ENCODE measurements around the gene DCDC2B. TPM values are rescaled to one million over a fixed set of nuclear protein-coding genes. Genes with fewer than 3 reads are reported as not detected.

Gene DCDC2B
- total RNA-seq, 5 donors from 2014 or later (not counting 1 experiment from before 2014, with no cell fraction given) = 0.18 TPM; not detected in 4

DNA sequence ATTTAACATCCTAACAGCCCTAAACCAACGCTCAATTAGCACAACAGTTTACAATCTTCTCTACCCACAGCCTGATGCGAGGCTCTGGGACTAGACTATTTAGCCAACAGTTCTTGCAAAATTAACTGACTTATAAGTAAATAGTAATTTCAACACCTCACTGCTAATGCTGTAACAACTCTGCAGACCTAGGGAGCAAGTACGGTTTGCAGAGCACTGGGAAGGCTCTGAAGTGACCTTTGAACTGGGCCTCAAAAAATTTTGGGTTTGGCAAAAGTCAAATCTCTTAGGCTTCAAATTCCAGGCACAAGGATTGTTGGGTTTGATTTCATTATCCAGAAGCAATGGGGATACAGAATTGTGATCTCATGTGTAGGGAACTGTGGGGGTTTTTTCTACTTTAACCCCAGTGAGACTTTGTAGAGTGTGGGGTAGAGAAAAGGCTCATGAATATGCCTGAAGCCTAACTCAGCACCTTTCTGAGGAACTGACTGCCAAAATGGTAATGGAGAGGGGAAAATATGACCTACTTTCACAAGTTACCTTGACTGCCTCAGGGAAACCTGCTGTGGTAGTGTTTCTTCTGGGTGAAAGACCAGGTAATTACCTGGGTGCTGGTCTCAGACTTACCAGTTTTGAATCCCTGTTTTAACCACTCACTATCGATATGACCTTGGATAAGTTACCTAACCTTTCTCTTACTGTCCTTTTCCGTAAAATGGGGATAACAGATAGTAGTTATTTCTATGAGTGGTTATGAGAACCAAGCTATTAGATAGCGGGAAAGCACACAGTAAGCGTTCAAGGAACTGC lies 30.3 kb upstream of the DCDC2B start:
- POLR2A ChIA-PET = interaction anchor here (0.6 to 1.0 kb wide), 4 partner anchors 70 to 158 kb away, joined by 3 to 17 read pairs (median 4); partner anchors contain the start of genes KPNA6 (in 1 of the 2) and MARCKSL1 (in 1 of the 2)
- Mint-ChIP-seq H3K4me3 (peak overlapping the region; percentile 87 to 93 (median 90)), H3K4me1 (peaks cover 31 to 37% (median 32%) of the 10 kb centered on the region in 3 donors), H3K27ac (peak overlapping the region; percentile 94 to 95), H3K27me3 (no peaks in the 10 kb centered on the region), H3K9me3 (no peaks in the 10 kb centered on the region), H3K36me3 (peaks cover 18% of the 10 kb centered on the region)
- Histone ChIP-seq H3K4me1 (ENCODE audit: control insufficient read depth in 1 of 2, extremely low read depth in 1 of 2, insufficient read depth in 2 of 2, low read length in 2 of 2) (peaks cover 7 to 35% of the 10 kb centered on the region in 2 experiments), H3K4me3 (ENCODE audit: control insufficient read depth in 1 of 2, extremely low read depth in 1 of 2, low read length in 1 of 2) (peak overlapping the region in 1 of 2 donors; percentile 91), H3K27me3 (replicated peaks in 1 of 2; ENCODE audit: control insufficient read depth in 2 of 2, extremely low read depth in 1 of 2, insufficient read depth in 2 of 2, low read length in 1 of 2) (no peaks in the 10 kb centered on the region), H3K27ac (ENCODE audit: low read length) (peak overlapping the region; percentile 65), H3K9me3 (no peaks in the 10 kb centered on the region), H3K36me3 (ENCODE audit: control insufficient read depth in 2 of 2, extremely low read depth in 1 of 2, insufficient read depth in 1 of 2, low read length in 1 of 2) (peaks cover 4 to 15% of the 10 kb centered on the region in 2 donors)
- DNase-seq (no peak), ATAC-seq (replicated peaks in 1 of 4) (no peak)
- CTCF ChIA-PET = no interaction called here
- WGBS (ENCODE audit: insufficient coverage) = 73% methylated on average over 3 of the region's 7 CpGs

DNA sequence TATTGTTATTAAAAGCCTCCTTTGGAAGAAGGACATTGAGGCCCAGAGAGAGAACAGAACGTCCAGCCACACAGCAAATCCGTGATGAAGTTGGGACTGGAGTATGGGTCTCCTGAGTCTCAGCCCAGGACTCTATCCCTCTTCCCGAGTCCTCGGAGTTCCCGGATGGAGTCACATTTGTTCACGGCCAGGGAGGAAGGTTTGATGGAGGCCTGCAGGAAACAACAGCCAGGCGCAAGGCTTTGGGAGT lies 29.8 kb upstream of the DCDC2B start:
- POLR2A ChIA-PET = interaction anchor here (0.6 to 1.0 kb wide), 4 partner anchors 71 to 157 kb away, joined by 3 to 17 read pairs (median 4); partner anchors contain the start of genes KPNA6 (in 1 of the 2) and MARCKSL1 (in 1 of the 2)
- Mint-ChIP-seq H3K9me3 (no peaks in the 10 kb centered on the region), H3K27ac (peak overlapping the region; percentile 94 to 95), H3K4me1 (peaks cover 34 to 40% (median 36%) of the 10 kb centered on the region in 3 donors), H3K4me3 (peak overlapping the region; percentile 87 to 93 (median 90)), H3K36me3 (peaks cover 22% of the 10 kb centered on the region), H3K27me3 (no peaks in the 10 kb centered on the region)
- CTCF ChIA-PET = interaction anchor here (0.5 to 0.6 kb wide), 2 partner anchors 70 to 748 kb away, joined by 3 to 4 read pairs; no protein-coding TSS in a partner anchor
- peaks cover 8 to 18% of the 10 kb centered on the region in 2 donors for H3K36me3 ChIP-seq (ENCODE audit: control insufficient read depth in 2 of 2, extremely low read depth in 1 of 2, insufficient read depth in 1 of 2, low read length in 1 of 2)
- H3K9me3 ChIP-seq = no peaks in the 10 kb centered on the region
- no peak for DNase-seq
- peaks cover 7 to 35% of the 10 kb centered on the region in 2 experiments for H3K4me1 ChIP-seq (ENCODE audit: control insufficient read depth in 1 of 2, extremely low read depth in 1 of 2, insufficient read depth in 2 of 2, low read length in 2 of 2)
- 22% methylated on average over 7 of the region's 7 CpGs for WGBS (ENCODE audit: insufficient coverage)
- peak overlapping the region; percentile 58 to 91 for H3K4me3 ChIP-seq (ENCODE audit: control insufficient read depth in 1 of 2, extremely low read depth in 1 of 2, low read length in 1 of 2)
- ATAC-seq (replicated peaks in 1 of 4) = no peak
- H3K27me3 ChIP-seq (replicated peaks in 1 of 2; ENCODE audit: control insufficient read depth in 2 of 2, extremely low read depth in 1 of 2, insufficient read depth in 2 of 2, low read length in 1 of 2) = no peaks in the 10 kb centered on the region
- H3K27ac ChIP-seq (ENCODE audit: low read length) = peak overlapping the region; percentile 65

DNA sequence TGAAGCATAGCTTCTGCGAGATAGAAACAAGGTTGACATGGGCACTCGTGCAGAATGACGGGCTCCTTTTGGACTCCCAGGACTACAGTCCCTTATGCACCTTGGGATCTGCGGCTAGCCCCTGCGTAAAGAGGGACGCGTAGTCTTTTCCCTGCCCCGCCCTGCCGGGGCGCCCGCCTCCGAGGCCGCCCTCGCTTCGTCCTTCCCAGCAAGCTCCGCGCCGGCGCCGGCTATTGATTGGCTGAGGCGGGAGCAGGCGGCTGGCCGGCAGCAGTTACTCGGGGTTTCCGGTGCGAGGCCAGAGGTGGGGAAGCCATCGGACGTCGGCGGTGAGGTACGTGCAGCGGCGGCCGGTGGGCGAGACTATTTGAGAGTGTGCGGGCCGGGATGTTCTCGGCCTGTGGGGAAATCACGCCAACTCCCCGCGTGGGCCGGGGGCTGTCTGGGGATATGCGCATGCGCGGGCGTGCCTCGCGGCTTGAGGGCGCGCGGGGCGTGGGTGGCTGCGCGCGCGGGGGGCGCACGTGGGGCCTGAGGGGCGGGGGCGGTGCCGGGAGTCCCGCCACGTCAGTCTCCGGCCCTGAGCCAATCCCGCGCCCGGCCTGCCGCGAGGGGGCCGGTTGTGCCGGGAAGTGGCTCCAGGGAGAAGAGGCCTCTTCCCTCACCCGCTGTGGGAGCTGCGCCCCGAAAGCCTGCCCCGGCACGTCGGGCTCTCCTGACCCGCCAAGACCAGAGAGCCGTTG lies 29.3 kb upstream of the DCDC2B start, which contains the start of gene TXLNA:
TXLNA (plus strand) TSS at position 233 of the 743 bp plus-strand sequence. CDS start 671 bp downstream, outside the sequence.
- under 1% methylated on average over 76 of the region's 79 CpGs for WGBS (ENCODE audit: insufficient coverage)
- peaks cover 39 to 44% (median 41%) of the 10 kb centered on the region in 3 donors for H3K4me1 Mint-ChIP-seq

DNA sequence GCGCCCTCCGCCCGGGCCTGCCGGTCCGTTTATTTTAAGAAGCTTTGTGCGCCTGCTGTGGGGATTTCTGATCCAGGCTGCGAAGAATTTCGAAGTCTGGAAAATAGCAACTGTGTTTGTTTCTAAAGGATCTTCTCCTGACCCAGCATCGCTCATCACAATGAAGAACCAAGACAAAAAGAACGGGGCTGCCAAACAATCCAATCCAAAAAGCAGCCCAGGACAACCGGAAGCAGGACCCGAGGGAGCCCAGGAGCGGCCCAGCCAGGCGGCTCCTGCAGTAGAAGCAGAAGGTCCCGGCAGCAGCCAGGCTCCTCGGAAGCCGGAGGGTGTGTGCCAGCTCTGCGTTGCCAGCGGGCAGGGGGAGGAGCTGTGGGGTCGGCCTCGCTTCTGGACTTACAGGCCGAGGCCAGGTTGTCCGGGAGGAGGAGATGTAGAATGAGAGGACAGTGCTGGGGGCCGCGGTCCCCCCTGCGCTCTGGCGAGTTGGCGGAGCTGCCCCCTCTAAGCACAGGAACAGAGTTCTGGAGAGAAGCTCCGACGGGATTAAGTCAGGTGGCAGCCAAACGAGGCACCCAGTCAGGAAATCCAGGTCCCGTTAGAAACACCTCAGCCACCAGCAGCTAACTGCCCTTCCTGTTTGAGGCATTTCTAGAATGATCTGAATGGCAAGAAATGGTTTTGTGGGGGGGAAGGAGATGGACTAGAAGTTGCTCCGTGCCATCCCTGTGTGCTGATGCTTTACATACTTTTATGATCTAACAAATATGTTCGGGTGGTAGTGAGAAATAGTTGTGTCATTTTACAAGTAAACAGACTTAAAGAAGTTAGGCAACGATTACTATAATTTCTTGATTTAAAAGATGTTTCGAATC lies 28.5 kb upstream of the DCDC2B start:
- H3K27ac Mint-ChIP-seq = peak overlapping the region; percentile 58 to 80
- Histone ChIP-seq H3K4me1 (ENCODE audit: control insufficient read depth in 1 of 2, extremely low read depth in 1 of 2, insufficient read depth in 2 of 2, low read length in 2 of 2) (peaks cover 7 to 39% of the 10 kb centered on the region in 2 experiments), H3K36me3 (ENCODE audit: control insufficient read depth in 2 of 2, extremely low read depth in 1 of 2, insufficient read depth in 1 of 2, low read length in 1 of 2) (peaks cover 8 to 28% of the 10 kb centered on the region in 2 donors), H3K27ac (ENCODE audit: low read length) (peak overlapping the region; percentile 65), H3K27me3 (replicated peaks in 1 of 2; ENCODE audit: control insufficient read depth in 2 of 2, extremely low read depth in 1 of 2, insufficient read depth in 2 of 2, low read length in 1 of 2) (no peaks in the 10 kb centered on the region), H3K9me3 (no peaks in the 10 kb centered on the region), H3K4me3 (ENCODE audit: control insufficient read depth in 1 of 2, extremely low read depth in 1 of 2, low read length in 1 of 2) (peak overlapping the region; percentile 86 to 91)
- no peaks in the 10 kb centered on the region for H3K27me3 Mint-ChIP-seq
- ChIA-PET POLR2A (interaction anchor here in 1 of 2 donors (0.6 kb wide), 1 partner anchor 209 kb away, joined by 3 read pairs; no protein-coding TSS in a partner anchor), CTCF (no interaction called here)
- no peaks in the 10 kb centered on the region for H3K9me3 Mint-ChIP-seq
- peaks cover 44 to 46% (median 45%) of the 10 kb centered on the region in 3 donors for H3K4me1 Mint-ChIP-seq
- WGBS (ENCODE audit: insufficient coverage) = 1% methylated on average over 16 of the region's 36 CpGs
- peak overlapping the region; percentile 87 to 93 (median 90) for H3K4me3 Mint-ChIP-seq
- peaks cover 28% of the 10 kb centered on the region for H3K36me3 Mint-ChIP-seq
- ATAC-seq (replicated peaks in 1 of 4) = no peak
- DNase-seq = peak in 11 of 35 experiments; percentile 2 to 43 (median 17)

More for the DNA sequence above, 29.3 kb upstream of the DCDC2B start, which contains the start of gene TXLNA:
- Histone ChIP-seq H3K4me3 (ENCODE audit: control insufficient read depth in 1 of 2, extremely low read depth in 1 of 2, low read length in 1 of 2) (peak within 1 kb of the TSS; percentile 86 to 91), H3K27me3 (replicated peaks in 1 of 2; ENCODE audit: control insufficient read depth in 2 of 2, extremely low read depth in 1 of 2, insufficient read depth in 2 of 2, low read length in 1 of 2) (no peaks in the 10 kb centered on the region), H3K9me3 (no peaks in the 10 kb centered on the region), H3K4me1 (ENCODE audit: control insufficient read depth in 1 of 2, extremely low read depth in 1 of 2, insufficient read depth in 2 of 2, low read length in 2 of 2) (peaks cover 7 to 37% of the 10 kb centered on the region in 2 experiments), H3K27ac (ENCODE audit: low read length) (peak within 1 kb of the TSS; percentile 65), H3K36me3 (ENCODE audit: control insufficient read depth in 2 of 2, extremely low read depth in 1 of 2, insufficient read depth in 1 of 2, low read length in 1 of 2) (peaks cover 12 to 23% of the 10 kb centered on the region in 2 donors)
- H3K27ac Mint-ChIP-seq = peak within 1 kb of the TSS; percentile 94 to 95
- no peaks in the 10 kb centered on the region for H3K9me3 Mint-ChIP-seq
- H3K27me3 Mint-ChIP-seq = no peaks in the 10 kb centered on the region
- peak within 1 kb of the TSS; percentile 87 to 93 (median 90) for H3K4me3 Mint-ChIP-seq
- ChIA-PET CTCF (interaction anchor here (0.5 to 0.6 kb wide), 2 partner anchors 69 to 748 kb away, joined by 3 to 4 read pairs; no protein-coding TSS in a partner anchor), POLR2A (interaction anchor here (0.6 to 1.0 kb wide), 5 partner anchors 71 to 210 kb away, joined by 3 to 17 read pairs (median 3); partner anchors contain the start of genes KPNA6 (in 1 of the 2) and MARCKSL1 (in 1 of the 2))
- ATAC-seq (replicated peaks in 1 of 4) (peak; percentile 89 to 92 (median 90)), DNase-seq (peak; percentile 56 to 91 (median 78))
- H3K36me3 Mint-ChIP-seq = peaks cover 23% of the 10 kb centered on the region

DNA sequence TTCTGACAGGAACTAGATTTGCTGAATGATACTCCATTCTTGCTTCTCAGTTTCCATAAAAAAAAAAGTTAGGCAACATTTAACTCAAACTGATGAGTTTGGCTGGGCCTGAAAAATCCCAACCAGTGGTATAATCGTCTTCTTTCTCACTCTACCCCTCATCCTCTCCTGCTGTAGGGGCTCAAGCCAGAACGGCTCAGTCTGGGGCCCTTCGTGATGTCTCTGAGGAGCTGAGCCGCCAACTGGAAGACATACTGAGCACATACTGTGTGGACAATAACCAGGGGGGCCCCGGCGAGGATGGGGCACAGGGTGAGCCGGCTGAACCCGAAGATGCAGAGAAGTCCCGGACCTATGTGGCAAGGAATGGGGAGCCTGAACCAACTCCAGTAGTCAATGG lies 27.8 kb upstream of the DCDC2B start:
- peak overlapping the region; percentile 58 to 63 for H3K27ac Mint-ChIP-seq
- WGBS (ENCODE audit: insufficient coverage) = 89% methylated on average over 8 of the region's 9 CpGs
- H3K4me3 Mint-ChIP-seq = peak overlapping the region; percentile 87 to 93 (median 90)
- H3K4me1 Mint-ChIP-seq = peaks cover 47 to 48% (median 48%) of the 10 kb centered on the region in 3 donors
- ChIA-PET CTCF (no interaction called here), POLR2A (no interaction called here)
- no peak for DNase-seq
- H3K27me3 Mint-ChIP-seq = no peaks in the 10 kb centered on the region
- Histone ChIP-seq H3K4me1 (ENCODE audit: control insufficient read depth in 1 of 2, extremely low read depth in 1 of 2, insufficient read depth in 2 of 2, low read length in 2 of 2) (peaks cover 7 to 39% of the 10 kb centered on the region in 2 experiments), H3K36me3 (ENCODE audit: control insufficient read depth in 2 of 2, extremely low read depth in 1 of 2, insufficient read depth in 1 of 2, low read length in 1 of 2) (peaks cover 7 to 31% of the 10 kb centered on the region in 2 donors), H3K27me3 (replicated peaks in 1 of 2; ENCODE audit: control insufficient read depth in 2 of 2, extremely low read depth in 1 of 2, insufficient read depth in 2 of 2, low read length in 1 of 2) (no peaks in the 10 kb centered on the region), H3K27ac (ENCODE audit: low read length) (peak overlapping the region; percentile 65), H3K4me3 (ENCODE audit: control insufficient read depth in 1 of 2, extremely low read depth in 1 of 2, low read length in 1 of 2) (peak overlapping the region; percentile 86 to 91), H3K9me3 (no peaks in the 10 kb centered on the region)
- peaks cover 30% of the 10 kb centered on the region for H3K36me3 Mint-ChIP-seq
- ATAC-seq (replicated peaks in 1 of 4) = no peak
- no peaks in the 10 kb centered on the region for H3K9me3 Mint-ChIP-seq

Data from T-cell (primary cell).